T-helper 2 cell treated with Interferon-gamma antibody and Interleukin-4, amounts not matched to agents 100 ng/mL and 5 ng/mL, for 36 hours (primary cell): Measurements from ENCODE around the gene CLEC16A. TPM values are rescaled to one million over a fixed set of nuclear protein-coding genes. Genes with fewer than 3 reads are reported as not detected.

ENCODE experiments used
- intact Hi-C: fragments of 100-400 bp; cut with micrococcal nuclease; formaldehyde crosslinking; loops from one replicate; pipeline ENCODE4 v1.15.1; 2023
- total RNA-seq: library from RNA; stranded (reverse); gene quantifications from 2 replicates; pipeline ENCODE4 v1.2.3, GENCODE V29; 2022

The CLEC16A gene
- total RNA-seq, 1 donor from 2014 or later: 31.0 TPM

GRCh38 chr16:11183035-11183812 is 238.9 kb downstream of the CLEC16A start:
- intact Hi-C loops: no loop called here

- intact Hi-C loops: no loop called here
These were observed 239.6 kb downstream of the CLEC16A start for GRCh38 chr16:11183951-11184350.

DNA sequence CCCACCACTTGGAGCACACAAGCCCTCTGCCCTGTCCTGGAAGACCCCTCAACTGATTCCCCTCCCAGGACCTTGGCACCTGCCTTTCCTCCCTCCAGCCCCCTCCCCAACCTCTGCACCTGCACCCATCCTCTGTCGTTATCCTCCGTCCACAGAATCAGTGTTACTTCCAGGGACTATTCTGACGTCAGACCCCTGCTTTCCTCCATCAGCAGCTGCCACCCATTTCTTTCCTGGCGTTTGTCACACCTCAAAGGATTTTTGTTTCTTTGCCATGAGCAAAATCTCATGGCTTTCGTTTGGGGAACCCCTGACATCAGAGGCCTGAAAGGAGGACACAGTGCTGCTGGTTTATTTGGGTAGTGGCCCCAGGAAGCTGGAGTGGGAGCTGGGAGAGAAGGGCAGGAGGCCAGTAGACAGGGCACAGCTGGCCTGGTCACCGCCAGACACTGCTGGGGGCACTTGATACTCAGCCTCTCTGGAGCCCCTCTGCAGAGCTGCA is 243.2 kb downstream of the CLEC16A start:
- intact Hi-C loops: no loop called here

GRCh38 chr16:11188801-11189740 is 244.7 kb downstream of the CLEC16A start:
- intact Hi-C loops: no loop called here

GRCh38 chr16:11190588-11191560 is 246.5 kb downstream of the CLEC16A start:
- intact Hi-C loops: loop anchor here (5.0 kb wide), 1 partner anchor 41 kb away; no protein-coding TSS in a partner anchor

GRCh38 chr16:11191665-11192064 is 247.3 kb downstream of the CLEC16A start:
- intact Hi-C loops: loop anchor here (5.0 kb wide), 1 partner anchor 41 kb away; no protein-coding TSS in a partner anchor

DNA sequence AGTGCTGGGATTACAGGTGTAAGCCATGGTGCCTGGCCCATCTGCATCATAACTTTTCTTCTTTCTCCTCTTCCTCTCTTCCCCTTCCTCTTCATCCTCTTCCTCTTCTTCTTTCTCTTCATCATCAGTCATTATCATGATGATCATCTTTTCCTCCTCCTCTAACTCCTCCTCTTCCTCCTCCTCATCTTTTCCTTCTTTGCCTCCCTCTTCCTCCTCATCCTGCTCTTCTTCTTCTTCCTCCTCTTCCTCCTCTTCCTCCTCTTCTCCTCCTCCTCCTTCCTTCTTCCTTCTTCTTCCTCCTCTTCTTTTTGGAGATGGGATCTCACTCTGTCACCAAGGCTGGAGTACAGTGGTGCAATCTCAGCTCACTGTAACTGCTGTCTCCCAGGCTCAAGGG is 249.1 kb downstream of the CLEC16A start:
- intact Hi-C loops: loop anchor here (5.0 kb wide), 1 partner anchor 39 kb away; no protein-coding TSS in a partner anchor

DNA sequence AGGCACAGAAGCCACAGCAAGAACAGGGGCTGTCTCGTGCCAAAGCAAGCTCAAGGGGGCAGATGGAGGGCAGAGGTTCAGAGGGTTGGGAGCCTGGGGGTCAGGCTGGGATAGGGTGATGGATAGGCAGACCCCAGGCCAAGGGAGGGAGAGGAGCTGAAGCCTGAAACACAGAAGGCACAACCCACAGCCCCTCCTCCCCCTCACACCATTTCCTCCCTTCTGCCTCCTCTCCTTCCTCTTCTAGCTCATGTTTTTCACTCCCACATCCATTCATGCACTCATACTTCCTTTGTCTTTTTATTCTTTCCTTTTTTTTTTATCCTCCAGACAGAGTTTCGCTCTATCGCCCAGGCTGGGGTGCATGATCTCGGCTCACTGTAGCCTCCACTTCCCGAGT is 250.5 kb downstream of the CLEC16A start:
- intact Hi-C loops: loop anchor here (5.0 kb wide), 1 partner anchor 37 kb away; no protein-coding TSS in a partner anchor

GRCh38 chr16:11196286-11196828 is 252.0 kb downstream of the CLEC16A start:
- intact Hi-C loops: no loop called here

GRCh38 chr16:11198375-11198774 is 254.0 kb downstream of the CLEC16A start:
- intact Hi-C loops: no loop called here

DNA sequence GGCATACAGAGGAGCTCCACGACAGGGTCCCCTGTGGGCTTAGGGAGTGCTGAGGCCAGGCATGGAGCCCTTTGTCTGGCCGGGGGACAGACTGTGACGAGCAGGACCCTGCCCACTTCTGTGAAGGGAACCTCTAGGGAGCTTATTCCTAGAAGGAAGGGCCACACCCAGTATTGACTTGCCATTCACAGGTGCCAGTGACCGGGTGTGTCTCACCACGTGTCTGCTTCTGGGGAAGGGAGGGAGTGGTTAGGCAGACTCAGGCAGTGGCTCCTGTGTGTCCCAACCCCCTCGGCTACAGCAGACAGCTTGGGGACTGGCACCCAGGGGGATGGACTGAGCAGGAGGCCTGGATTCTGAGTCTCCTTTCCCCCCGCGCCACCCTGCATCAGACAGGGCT is 254.5 kb downstream of the CLEC16A start:
- intact Hi-C loops: no loop called here

- intact Hi-C loops: no loop called here
These were observed 256.2 kb downstream of the CLEC16A start for GRCh38 chr16:11200592-11200991.

DNA sequence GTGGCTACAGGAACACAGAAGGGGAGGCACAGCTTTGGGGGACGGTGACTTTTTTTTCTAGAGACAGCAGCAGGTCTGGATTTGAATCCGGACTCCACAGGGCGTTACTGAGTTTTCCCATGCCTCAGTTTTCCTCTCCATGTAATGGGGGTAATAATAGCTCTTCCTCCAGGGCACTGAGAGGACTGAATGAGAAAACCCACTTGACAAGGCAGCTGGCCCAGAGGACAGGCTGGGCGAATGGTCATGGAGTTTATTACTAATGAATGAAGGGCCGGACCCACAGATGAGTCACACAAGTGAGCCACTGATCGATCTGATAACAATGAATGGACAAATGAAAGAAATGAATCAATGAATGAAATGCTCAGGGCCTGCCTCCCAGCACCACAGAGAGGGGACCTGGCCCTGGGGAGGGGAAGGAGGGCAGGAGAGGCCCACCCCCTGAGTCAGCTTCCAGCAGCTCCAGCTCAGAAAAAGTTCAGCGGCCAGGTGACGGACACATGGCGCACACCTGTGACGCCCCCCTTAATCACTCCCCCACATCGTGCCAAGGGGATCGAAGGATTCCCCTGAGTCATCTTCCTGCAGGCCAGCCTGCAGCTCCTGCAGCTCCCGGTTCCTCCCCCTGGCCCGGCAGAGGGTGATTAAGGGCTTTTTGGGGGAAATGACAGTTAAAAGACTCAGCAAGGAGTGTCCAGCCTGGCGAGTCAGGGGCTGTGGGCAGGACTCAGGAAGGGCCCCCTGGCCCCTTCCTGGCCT is 257.3 kb downstream of the CLEC16A start:
- intact Hi-C loops: no loop called here

DNA sequence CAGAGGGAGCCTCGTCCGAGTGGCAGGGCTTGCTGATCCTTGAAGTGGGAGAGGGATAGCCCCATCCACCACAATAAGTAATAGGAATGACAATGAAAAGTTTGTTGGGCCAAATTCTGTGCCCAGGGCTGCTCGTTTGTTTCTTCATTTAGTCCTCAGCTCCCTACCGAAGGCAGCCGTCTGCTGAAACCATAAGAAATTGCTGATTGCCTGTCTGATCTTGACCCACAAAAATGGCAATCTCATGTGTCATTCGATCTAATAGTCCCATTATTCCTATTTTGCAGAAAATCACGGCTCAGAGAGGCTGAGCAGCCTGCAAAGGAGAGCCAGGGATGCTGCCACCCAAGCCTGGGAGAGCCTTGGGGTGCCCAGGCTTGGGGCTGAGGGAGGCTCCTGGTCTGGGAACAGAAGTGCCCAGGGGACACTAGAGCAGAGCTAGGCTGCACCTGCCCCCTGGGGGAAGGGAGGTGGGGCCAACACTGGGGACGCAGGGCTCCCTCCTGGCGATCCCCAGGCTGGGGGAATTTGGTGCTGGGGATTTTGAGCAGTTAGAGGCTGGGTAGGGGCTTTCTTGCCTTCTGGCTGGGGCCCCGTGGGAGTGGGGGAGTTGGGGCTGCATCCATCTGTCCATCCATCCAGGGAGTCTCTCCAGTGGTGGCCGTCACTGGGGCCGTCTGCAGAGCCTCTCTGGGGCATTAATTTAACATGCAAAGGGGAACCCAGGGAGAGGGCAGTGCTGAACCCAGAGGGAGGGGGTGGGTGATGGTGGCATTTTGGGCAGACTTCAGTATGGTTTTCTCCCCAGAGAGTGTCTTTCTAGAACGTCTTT is 258.1 kb downstream of the CLEC16A start:
- intact Hi-C loops: no loop called here

GRCh38 chr16:11203111-11203623 is 258.8 kb downstream of the CLEC16A start:
- intact Hi-C loops: no loop called here

GRCh38 chr16:11204513-11205047 is 260.2 kb downstream of the CLEC16A start:
- intact Hi-C loops: no loop called here

DNA sequence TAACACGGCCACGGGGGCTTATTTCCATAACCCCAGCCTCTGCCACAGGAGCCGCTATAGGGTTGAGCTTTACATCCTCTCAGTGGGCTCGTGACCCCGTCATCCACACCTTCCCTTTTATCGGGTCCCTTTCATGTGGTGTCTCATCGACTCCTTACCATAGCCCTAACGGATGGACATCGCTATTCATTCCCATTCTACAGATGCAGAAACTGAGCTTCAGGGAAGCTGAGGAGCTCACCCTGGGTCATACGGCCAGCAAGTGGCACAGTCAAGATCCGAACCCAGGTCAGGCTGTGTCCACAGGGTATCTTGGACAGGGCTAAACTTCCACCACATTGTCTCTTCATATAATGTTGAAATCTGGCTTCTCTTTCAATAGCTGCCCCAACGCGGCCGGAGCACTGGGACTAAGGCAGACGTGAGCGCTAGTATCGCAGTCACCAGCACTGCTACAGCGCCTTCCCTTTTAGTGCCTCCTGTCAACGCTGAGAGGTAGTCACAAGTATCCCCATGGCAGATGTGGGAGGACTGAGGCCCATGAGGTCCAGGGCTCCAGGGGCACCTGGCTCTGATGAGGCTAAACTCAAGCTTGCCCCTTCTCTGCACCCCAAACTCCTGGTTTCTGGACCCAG is 260.8 kb downstream of the CLEC16A start:
- intact Hi-C loops: no loop called here
